ENCODE data around the gene C11orf42.
A peak's percentile ranks its signal among the peaks of the same experiment; 100 is the strongest.
"Not testable (repeated sequence)": the region's sequence is repeated elsewhere in the genome, so short reads cannot be mapped to it uniquely, and the experiment has no call there.

Gene C11orf42

GRCh38 chr11:6248248-6248647, 42.9 kb downstream of the C11orf42 start:
- TF ChIP-seq POLR2AphosphoS5 (IDR thresholded peaks at IDR 0.05; ENCODE audit: low read depth, low read length) (no peak), PAX5 (IDR thresholded peaks at IDR 0.05; ENCODE audit: insufficient read depth, low read length, severe bottlenecking) (no peak), SPI1 (IDR thresholded peaks at IDR 0.05; ENCODE audit: low read depth, low read length) (no peak), TAF1 (IDR thresholded peaks at IDR 0.05; ENCODE audit: low read depth, low read length) (no peak), POLR2A (IDR thresholded peaks at IDR 0.05; ENCODE audit: low read depth, low read length) (no peak), POU2F2 (IDR thresholded peaks at IDR 0.05; ENCODE audit: low read depth, low read length) (no peak)
- no peak for FAIRE-seq
- DNase-seq (ENCODE audit: insufficient read length, low spot score): no peak

- not testable (repeated sequence) for FAIRE-seq; DNase-seq (ENCODE audit: insufficient read length, low spot score)
These were observed 43.5 kb downstream of the C11orf42 start for GRCh38 chr11:6248897-6249296.

GRCh38 chr11:6249770-6250555, 44.6 kb downstream of the C11orf42 start:
- DNase-seq (ENCODE audit: insufficient read length, low spot score): no peak
- no peak for FAIRE-seq
- TF ChIP-seq SPI1 (IDR thresholded peaks at IDR 0.05; ENCODE audit: low read depth, low read length): no peak
- TF ChIP-seq POLR2A (IDR thresholded peaks at IDR 0.05; ENCODE audit: low read depth, low read length): no peak
- TF ChIP-seq POU2F2 (IDR thresholded peaks at IDR 0.05; ENCODE audit: low read depth, low read length): no peak
- no peak for TF ChIP-seq TAF1 (IDR thresholded peaks at IDR 0.05; ENCODE audit: low read depth, low read length)
- TF ChIP-seq PAX5 (IDR thresholded peaks at IDR 0.05; ENCODE audit: insufficient read depth, low read length, severe bottlenecking): no peak
- no peak for TF ChIP-seq POLR2AphosphoS5 (IDR thresholded peaks at IDR 0.05; ENCODE audit: low read depth, low read length)

GRCh38 chr11:6251120-6251733, 45.9 kb downstream of the C11orf42 start:
- DNase-seq (ENCODE audit: insufficient read length, low spot score) (peak; percentile 31), FAIRE-seq (no peak)

GRCh38 chr11:6251990-6252473, 46.7 kb downstream of the C11orf42 start:
- FAIRE-seq (no peak), DNase-seq (ENCODE audit: insufficient read length, low spot score) (no peak)
- TF ChIP-seq SPI1 (IDR thresholded peaks at IDR 0.05; ENCODE audit: low read depth, low read length) (no peak), POLR2A (IDR thresholded peaks at IDR 0.05; ENCODE audit: low read depth, low read length) (no peak), POLR2AphosphoS5 (IDR thresholded peaks at IDR 0.05; ENCODE audit: low read depth, low read length) (no peak), POU2F2 (IDR thresholded peaks at IDR 0.05; ENCODE audit: low read depth, low read length) (no peak), PAX5 (IDR thresholded peaks at IDR 0.05; ENCODE audit: insufficient read depth, low read length, severe bottlenecking) (no peak), TAF1 (IDR thresholded peaks at IDR 0.05; ENCODE audit: low read depth, low read length) (no peak)

More at GRCh38 chr11:6251120-6251733, 45.9 kb downstream of the C11orf42 start:
- TF ChIP-seq PAX5 (IDR thresholded peaks at IDR 0.05; ENCODE audit: insufficient read depth, low read length, severe bottlenecking): no peak
- TF ChIP-seq POLR2AphosphoS5 (IDR thresholded peaks at IDR 0.05; ENCODE audit: low read depth, low read length): no peak
- no peak for TF ChIP-seq POLR2A (IDR thresholded peaks at IDR 0.05; ENCODE audit: low read depth, low read length)
- no peak for TF ChIP-seq TAF1 (IDR thresholded peaks at IDR 0.05; ENCODE audit: low read depth, low read length)
- no peak for TF ChIP-seq SPI1 (IDR thresholded peaks at IDR 0.05; ENCODE audit: low read depth, low read length)

GRCh38 chr11:6253197-6253596, 47.8 kb downstream of the C11orf42 start:
- FAIRE-seq (no peak), DNase-seq (ENCODE audit: insufficient read length, low spot score) (no peak)
- TF ChIP-seq POLR2A (IDR thresholded peaks at IDR 0.05; ENCODE audit: low read depth, low read length) (no peak), POU2F2 (IDR thresholded peaks at IDR 0.05; ENCODE audit: low read depth, low read length) (no peak), SPI1 (IDR thresholded peaks at IDR 0.05; ENCODE audit: low read depth, low read length) (no peak), POLR2AphosphoS5 (IDR thresholded peaks at IDR 0.05; ENCODE audit: low read depth, low read length) (no peak), TAF1 (IDR thresholded peaks at IDR 0.05; ENCODE audit: low read depth, low read length) (no peak), PAX5 (IDR thresholded peaks at IDR 0.05; ENCODE audit: insufficient read depth, low read length, severe bottlenecking) (no peak)

- FAIRE-seq: no peak
- no peak for DNase-seq (ENCODE audit: insufficient read length, low spot score)
- no peak for TF ChIP-seq SPI1 (IDR thresholded peaks at IDR 0.05; ENCODE audit: low read depth, low read length)
- TF ChIP-seq TAF1 (IDR thresholded peaks at IDR 0.05; ENCODE audit: low read depth, low read length): no peak
- no peak for TF ChIP-seq POLR2AphosphoS5 (IDR thresholded peaks at IDR 0.05; ENCODE audit: low read depth, low read length)
- TF ChIP-seq POU2F2 (IDR thresholded peaks at IDR 0.05; ENCODE audit: low read depth, low read length): no peak
- no peak for TF ChIP-seq POLR2A (IDR thresholded peaks at IDR 0.05; ENCODE audit: low read depth, low read length)
- TF ChIP-seq PAX5 (IDR thresholded peaks at IDR 0.05; ENCODE audit: insufficient read depth, low read length, severe bottlenecking): no peak
These were observed 52.8 kb downstream of the C11orf42 start for GRCh38 chr11:6258141-6258540.

GRCh38 chr11:6258571-6259081, 53.3 kb downstream of the C11orf42 start:
- FAIRE-seq (no peak), DNase-seq (ENCODE audit: insufficient read length, low spot score) (no peak)
- no peak for TF ChIP-seq POLR2AphosphoS5 (IDR thresholded peaks at IDR 0.05; ENCODE audit: low read depth, low read length)

GRCh38 chr11:6260207-6260726, 54.9 kb downstream of the C11orf42 start:
- TF ChIP-seq POU2F2 (IDR thresholded peaks at IDR 0.05; ENCODE audit: low read depth, low read length): no peak
- no peak for TF ChIP-seq PAX5 (IDR thresholded peaks at IDR 0.05; ENCODE audit: insufficient read depth, low read length, severe bottlenecking)
- TF ChIP-seq SPI1 (IDR thresholded peaks at IDR 0.05; ENCODE audit: low read depth, low read length): no peak
- no peak for TF ChIP-seq POLR2AphosphoS5 (IDR thresholded peaks at IDR 0.05; ENCODE audit: low read depth, low read length)
- TF ChIP-seq TAF1 (IDR thresholded peaks at IDR 0.05; ENCODE audit: low read depth, low read length): no peak
- no peak for TF ChIP-seq POLR2A (IDR thresholded peaks at IDR 0.05; ENCODE audit: low read depth, low read length)
- no peak for DNase-seq (ENCODE audit: insufficient read length, low spot score)
- FAIRE-seq: no peak
